HUES48 (cell line): ENCODE measurements around the gene NUDT22.

Source experiments
- H3K27ac ChIP-seq: one replicate; pipeline ENCODE4 v1.7.0; 2013; ENCODE audit warnings: low read depth, low read length, inconsistent platforms
- H3K27me3 ChIP-seq: 2 replicates; pipeline ENCODE4 v1.6.1; 2013; ENCODE audit warnings: mild to moderate bottlenecking, low read length; ENCODE audit not compliant: control insufficient read depth, insufficient read depth
- H3K36me3 ChIP-seq: 2 replicates; pipeline ENCODE4 v1.6.1; 2013; ENCODE audit warnings: low read length; ENCODE audit not compliant: control insufficient read depth, insufficient read depth
- H3K4me1 ChIP-seq: 2 replicates; pipeline ENCODE4 v1.6.1; 2013; ENCODE audit warnings: mild to moderate bottlenecking, low read length; ENCODE audit not compliant: control insufficient read depth, insufficient read depth
- H3K4me3 ChIP-seq: 2 replicates; pipeline ENCODE4 v1.5.1; 2013; ENCODE audit warnings: mild to moderate bottlenecking, low read depth, low read length
- H3K9ac ChIP-seq: 2 replicates; pipeline ENCODE4 v1.6.1; 2013; ENCODE audit warnings: mild to moderate bottlenecking, low read depth, low read length, moderate library complexity
- H3K9me3 ChIP-seq: 2 replicates; pipeline ENCODE4 v1.6.1; 2013; ENCODE audit warnings: low read length; ENCODE audit not compliant: control insufficient read depth, insufficient read depth

The NUDT22 gene

GRCh38 chr11:64251753-64252002 is 25.6 kb downstream of the NUDT22 start:
- peak overlapping the region; percentile 44 for H3K27ac ChIP-seq
- H3K4me1 ChIP-seq: peaks cover 42% of the 10 kb centered on the region
- peak overlapping the region; percentile 84 for H3K4me3 ChIP-seq

GRCh38 chr11:64252003-64252872 is 26.2 kb downstream of the NUDT22 start:
- no peaks in the 10 kb centered on the region for H3K27me3 ChIP-seq
- peaks cover 32% of the 10 kb centered on the region for H3K36me3 ChIP-seq
- peak overlapping the region; percentile 84 for H3K4me3 ChIP-seq
- peaks cover 42% of the 10 kb centered on the region for H3K4me1 ChIP-seq
- peak overlapping the region; percentile 54 for H3K27ac ChIP-seq
- no peaks in the 10 kb centered on the region for H3K9me3 ChIP-seq
- H3K9ac ChIP-seq: peak overlapping the region; percentile 60

More at GRCh38 chr11:64251753-64252002, 25.6 kb downstream of the NUDT22 start:
- H3K36me3 ChIP-seq: peaks cover 28% of the 10 kb centered on the region
- H3K9me3 ChIP-seq: no peaks in the 10 kb centered on the region
- no peaks in the 10 kb centered on the region for H3K27me3 ChIP-seq
- peak overlapping the region; percentile 60 for H3K9ac ChIP-seq

- no peaks in the 10 kb centered on the region for H3K9me3 ChIP-seq
- no peaks in the 10 kb centered on the region for H3K27me3 ChIP-seq
- peaks cover 37% of the 10 kb centered on the region for H3K4me1 ChIP-seq
- H3K9ac ChIP-seq: 0 out of 2 replicates have a peak overlapping the region, but pooled peaks have one; percentile 8
- peak overlapping the region; percentile 84 for H3K4me3 ChIP-seq
- H3K36me3 ChIP-seq: peaks cover 40% of the 10 kb centered on the region
- peak overlapping the region; percentile 26 for H3K27ac ChIP-seq
Observed at GRCh38 chr11:64253043-64253442, 27.0 kb downstream of the NUDT22 start.

- Histone ChIP-seq H3K36me3 (peaks cover 44% of the 10 kb centered on the region), H3K4me1 (peaks cover 33% of the 10 kb centered on the region), H3K27me3 (no peaks in the 10 kb centered on the region), H3K27ac (peak overlapping the region; percentile 26), H3K4me3 (no peak overlapping the region), H3K9ac (no peak overlapping the region), H3K9me3 (no peaks in the 10 kb centered on the region)
Observed at GRCh38 chr11:64253481-64253880, 27.4 kb downstream of the NUDT22 start.

GRCh38 chr11:64254326-64254725 is 28.3 kb downstream of the NUDT22 start:
- Histone ChIP-seq H3K9me3 (no peaks in the 10 kb centered on the region), H3K4me1 (peaks cover 24% of the 10 kb centered on the region), H3K27ac (no peak overlapping the region), H3K4me3 (no peak overlapping the region), H3K36me3 (peaks cover 52% of the 10 kb centered on the region), H3K9ac (no peak overlapping the region), H3K27me3 (no peaks in the 10 kb centered on the region)

GRCh38 chr11:64255135-64256128 is 29.4 kb downstream of the NUDT22 start:
- no peak overlapping the region for H3K9ac ChIP-seq
- no peaks in the 10 kb centered on the region for H3K9me3 ChIP-seq
- no peaks in the 10 kb centered on the region for H3K27me3 ChIP-seq
- H3K27ac ChIP-seq: no peak overlapping the region
- no peak overlapping the region for H3K4me3 ChIP-seq
- H3K36me3 ChIP-seq: peaks cover 64% of the 10 kb centered on the region
- H3K4me1 ChIP-seq: peaks cover 13% of the 10 kb centered on the region

GRCh38 chr11:64256300-64256699 is 30.2 kb downstream of the NUDT22 start:
- H3K27me3 ChIP-seq: no peaks in the 10 kb centered on the region
- H3K9ac ChIP-seq: no peak overlapping the region
- H3K27ac ChIP-seq: no peak overlapping the region
- H3K36me3 ChIP-seq: peaks cover 71% of the 10 kb centered on the region
- H3K4me3 ChIP-seq: no peak overlapping the region
- no peaks in the 10 kb centered on the region for H3K9me3 ChIP-seq
- H3K4me1 ChIP-seq: peaks cover 8% of the 10 kb centered on the region

GRCh38 chr11:64258356-64258755 is 32.3 kb downstream of the NUDT22 start:
- Histone ChIP-seq H3K27ac (no peak overlapping the region), H3K9ac (no peak overlapping the region), H3K27me3 (no peaks in the 10 kb centered on the region), H3K4me1 (0 out of 2 replicates have a peak, but pooled peaks cover 1% of the 10 kb centered on the region), H3K9me3 (no peaks in the 10 kb centered on the region), H3K4me3 (no peak overlapping the region), H3K36me3 (peaks cover 89% of the 10 kb centered on the region)

- Histone ChIP-seq H3K36me3 (peaks cover 96% of the 10 kb centered on the region), H3K9ac (no peak overlapping the region), H3K27me3 (no peaks in the 10 kb centered on the region), H3K4me1 (no peaks in the 10 kb centered on the region), H3K4me3 (no peak overlapping the region), H3K27ac (no peak overlapping the region), H3K9me3 (no peaks in the 10 kb centered on the region)
Observed at GRCh38 chr11:64258946-64259532, 33.0 kb downstream of the NUDT22 start.

GRCh38 chr11:64259533-64260067 is 33.5 kb downstream of the NUDT22 start:
- no peaks in the 10 kb centered on the region for H3K9me3 ChIP-seq
- no peaks in the 10 kb centered on the region for H3K4me1 ChIP-seq
- no peak overlapping the region for H3K27ac ChIP-seq
- no peak overlapping the region for H3K4me3 ChIP-seq
- no peak overlapping the region for H3K9ac ChIP-seq
- H3K27me3 ChIP-seq: no peaks in the 10 kb centered on the region
- peaks cover 97% of the 10 kb centered on the region for H3K36me3 ChIP-seq
